C4-2B (cell line): ENCODE data around the gene FAM210A.

Experiments
- H3K27ac ChIP-seq: fragments of 450-650 bp; 2 replicates; pipeline ENCODE4 v1.5.1; 2017
- ZFX ChIP-seq: fragments of 450-650 bp; IDR thresholded peaks from 2 replicates; pipeline ENCODE4 v1.6.1; 2017
- TF ChIP-seq, protein P1 (sequence below): fragments of 450-650 bp; conservative IDR thresholded peaks from 2 replicates; pipeline ENCODE4 v1.5.1; 2017; ENCODE audit warnings: mild to moderate bottlenecking

The FAM210A gene

GRCh38 chr18:13613591-13614501 lies 112.5 kb downstream of the FAM210A start:
- TF ChIP-seq, protein P1, sequence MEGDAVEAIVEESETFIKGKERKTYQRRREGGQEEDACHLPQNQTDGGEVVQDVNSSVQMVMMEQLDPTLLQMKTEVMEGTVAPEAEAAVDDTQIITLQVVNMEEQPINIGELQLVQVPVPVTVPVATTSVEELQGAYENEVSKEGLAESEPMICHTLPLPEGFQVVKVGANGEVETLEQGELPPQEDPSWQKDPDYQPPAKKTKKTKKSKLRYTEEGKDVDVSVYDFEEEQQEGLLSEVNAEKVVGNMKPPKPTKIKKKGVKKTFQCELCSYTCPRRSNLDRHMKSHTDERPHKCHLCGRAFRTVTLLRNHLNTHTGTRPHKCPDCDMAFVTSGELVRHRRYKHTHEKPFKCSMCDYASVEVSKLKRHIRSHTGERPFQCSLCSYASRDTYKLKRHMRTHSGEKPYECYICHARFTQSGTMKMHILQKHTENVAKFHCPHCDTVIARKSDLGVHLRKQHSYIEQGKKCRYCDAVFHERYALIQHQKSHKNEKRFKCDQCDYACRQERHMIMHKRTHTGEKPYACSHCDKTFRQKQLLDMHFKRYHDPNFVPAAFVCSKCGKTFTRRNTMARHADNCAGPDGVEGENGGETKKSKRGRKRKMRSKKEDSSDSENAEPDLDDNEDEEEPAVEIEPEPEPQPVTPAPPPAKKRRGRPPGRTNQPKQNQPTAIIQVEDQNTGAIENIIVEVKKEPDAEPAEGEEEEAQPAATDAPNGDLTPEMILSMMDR: no peak
- TF ChIP-seq ZFX: no peak
- no peak overlapping the region for H3K27ac ChIP-seq
